BE2C (cell line): ENCODE data around the gene RHOD. TPM values are rescaled to one million over a fixed set of nuclear protein-coding genes. Genes with fewer than 3 reads are reported as not detected.

ENCODE experiments used
- DNase-seq: peaks from one replicate; pipeline ENCODE4 v3.0.0-alpha.2; 2020
- H3K27me3 ChIP-seq: fragments of 250-450 bp; sonication (Bioruptor Pico); 2 replicates; pipeline ENCODE4 v1.5.1; 2020; ENCODE audit warnings: mild to moderate bottlenecking
- H3K36me3 ChIP-seq: fragments of 250-450 bp; sonication (Bioruptor Pico); 2 replicates; pipeline ENCODE4 v1.5.1; 2020; ENCODE audit warnings: mild to moderate bottlenecking
- H3K4me1 ChIP-seq: fragments of 250-450 bp; sonication (Bioruptor Pico); 2 replicates; pipeline ENCODE4 v1.5.1; 2020
- H3K4me3 ChIP-seq: 2 replicates; pipeline ENCODE4 v1.5.1; 2011; ENCODE audit warnings: low read depth, low read length
- H3K9me3 ChIP-seq: fragments of 250-450 bp; sonication (Bioruptor Pico); 2 replicates; pipeline ENCODE4 v1.5.1; 2020
- CTCF ChIP-seq: IDR thresholded peaks from 2 replicates; pipeline ENCODE4 v1.5.1; 2012; ENCODE audit warnings: mild to moderate bottlenecking, low read depth, low read length
- polyA plus RNA-seq: library from polyadenylated mRNA; unstranded; fragments of >200 nt; gene quantifications from one replicate; pipeline ENCODE4 v1.2.1, GENCODE V29; 2012; ENCODE audit warnings: low read depth, missing spikeins; ENCODE audit not compliant: insufficient read length, insufficient read depth

The RHOD gene
- polyA plus RNA-seq, result not detected

GRCh38 chr11:67056267-67057204 lies at the start of gene RHOD:
RHOD (plus strand) TSS chr11:67056847; CDS start chr11:67056903, 56 bp downstream.
- peaks cover 4% of the 10 kb centered on the region for H3K4me1 ChIP-seq
- no peaks in the 10 kb centered on the region for H3K36me3 ChIP-seq
- H3K9me3 ChIP-seq, result no peaks in the 10 kb centered on the region
- no peak for TF ChIP-seq CTCF
- DNase-seq, result no peak
- no peaks in the 10 kb centered on the region for H3K27me3 ChIP-seq
- no peak within 1 kb of the TSS for H3K4me3 ChIP-seq

GRCh38 chr11:67007126-67007525 lies 49.5 kb upstream of the RHOD start:
- peaks cover 6% of the 10 kb centered on the region for H3K4me1 ChIP-seq
- no peaks in the 10 kb centered on the region for H3K9me3 ChIP-seq
- H3K4me3 ChIP-seq, result no peak overlapping the region
- no peaks in the 10 kb centered on the region for H3K27me3 ChIP-seq
- DNase-seq, result no peak
- no peak for TF ChIP-seq CTCF
- no peaks in the 10 kb centered on the region for H3K36me3 ChIP-seq

GRCh38 chr11:67010296-67010905 lies 46.2 kb upstream of the RHOD start:
- TF ChIP-seq CTCF, result no peak
- Histone ChIP-seq H3K9me3 (no peaks in the 10 kb centered on the region), H3K4me3 (no peak overlapping the region), H3K36me3 (no peaks in the 10 kb centered on the region), H3K4me1 (peaks cover 6% of the 10 kb centered on the region), H3K27me3 (no peaks in the 10 kb centered on the region)
- DNase-seq, result no peak

- Histone ChIP-seq H3K4me1 (no peaks in the 10 kb centered on the region), H3K36me3 (no peaks in the 10 kb centered on the region), H3K27me3 (no peaks in the 10 kb centered on the region), H3K4me3 (no peak overlapping the region), H3K9me3 (no peaks in the 10 kb centered on the region)
- DNase-seq, result no peak
- TF ChIP-seq CTCF, result no peak
These were observed 43.1 kb upstream of the RHOD start for GRCh38 chr11:67013511-67014045.

- Histone ChIP-seq H3K4me1 (no peaks in the 10 kb centered on the region), H3K27me3 (no peaks in the 10 kb centered on the region), H3K4me3 (no peak overlapping the region), H3K36me3 (no peaks in the 10 kb centered on the region), H3K9me3 (no peaks in the 10 kb centered on the region)
- no peak for DNase-seq
- TF ChIP-seq CTCF, result no peak
These were observed 42.3 kb upstream of the RHOD start for GRCh38 chr11:67014343-67014742.
